K562 (cell line): ENCODE data around the gene ESRRG.

Experiments used
- ARID2 ChIP-seq: fragments of 450-650 bp; IDR thresholded peaks from 2 replicates; pipeline ENCODE4 v1.6.1; 2017; ENCODE audit warnings: antibody characterized with exemption, mild to moderate bottlenecking
- CTCF ChIP-seq, 3 experiments: IDR thresholded peaks in 2 of 3; conservative IDR thresholded peaks in 1 of 3; 2 replicates each; pipeline ENCODE4 v1.5.1; 2011 to 2012; ENCODE audit warnings: low read length in 3 of 3, mild to moderate bottlenecking in 3 of 3, control low read depth in 2 of 3, improper control_type of control experiment in 1 of 3, inconsistent platforms in 1 of 3, low read depth in 1 of 3, mixed read lengths in 1 of 3, moderate library complexity in 1 of 3; ENCODE audit not compliant: insufficient read depth in 2 of 3
- PHF20 ChIP-seq: fragments of 450-650 bp; IDR thresholded peaks from 2 replicates; pipeline ENCODE4 v1.6.1; 2018; ENCODE audit not compliant: partially characterized antibody
- SAP30 ChIP-seq: fragments of 200-600 bp; sonication (generic); IDR thresholded peaks from 2 replicates; pipeline ENCODE4 v1.6.1; 2012; ENCODE audit warnings: borderline replicate concordance, low read depth, mild to moderate bottlenecking, moderate library complexity, low read length, control low read depth, inconsistent platforms; ENCODE audit not compliant: insufficient read depth, poor library complexity, severe bottlenecking
- TCF7L2 ChIP-seq: fragments of 150-350 bp; IDR thresholded peaks from 2 replicates; pipeline ENCODE4 v1.6.1; 2016; ENCODE audit warnings: low read depth, mild to moderate bottlenecking, low read length, moderate library complexity
- ZBTB11 ChIP-seq, 3 experiments: fragments of 200-800 bp in 1 of 3; fragments of 250-450 bp in 1 of 3; fragments of 450-650 bp in 1 of 3; sonication (Bioruptor Pico) in 1 of 3; sonication (Bioruptor generic) in 1 of 3; formaldehyde crosslinking in 1 of 3; IDR thresholded peaks; 2 replicates each; pipeline versions ENCODE4 v1.6.1 to v1.8.0; 2016 to 2022; ENCODE audit warnings: mild to moderate bottlenecking in 2 of 3, missing genetic modification characterization in 2 of 3, missing compliant biosample characterization in 1 of 3, moderate library complexity in 1 of 3
- ZBTB8A ChIP-seq: fragments of 450-650 bp; IDR thresholded peaks from 2 replicates; pipeline ENCODE4 v1.6.1; 2018; ENCODE audit warnings: mild to moderate bottlenecking, moderate library complexity; ENCODE audit not compliant: partially characterized antibody
- ZBTB9 ChIP-seq: fragments of 450-650 bp; formaldehyde crosslinking; IDR thresholded peaks from 2 replicates; pipeline ENCODE4 v1.4.0; 2020; ENCODE audit warnings: mild to moderate bottlenecking, moderate library complexity
- ZFP36 ChIP-seq: fragments of 150-350 bp; IDR thresholded peaks from 2 replicates; pipeline ENCODE4 v1.6.1; 2018; ENCODE audit warnings: low read length, low read depth; ENCODE audit not compliant: partially characterized antibody
- ZNF354B ChIP-seq: fragments of 250-450 bp; sonication (Bioruptor Pico); IDR thresholded peaks from 2 replicates; pipeline ENCODE4 v1.4.0; 2020
- TF ChIP-seq, protein P1 (sequence below): sonication (generic); formaldehyde crosslinking; IDR thresholded peaks from 2 replicates; pipeline ENCODE4 v1.8.0; 2022; ENCODE audit warnings: mild to moderate bottlenecking, low read depth, missing genetic modification reagents
- TF ChIP-seq, protein P2 (sequence below): fragments of 250-450 bp; sonication (Bioruptor Pico); IDR thresholded peaks from 2 replicates; pipeline ENCODE4 v1.5.0; 2021
- TF ChIP-seq, protein P3 (sequence below), 2 experiments: IDR thresholded peaks; 2 replicates each; pipeline ENCODE4 v1.6.1; 2012; ENCODE audit warnings: improper control_type of control experiment in 2 of 2, low read depth in 2 of 2, low read length in 2 of 2, borderline replicate concordance in 1 of 2

- TF ChIP-seq CTCF (IDR thresholded peaks at IDR 0.05 in 2 of 3, conservative IDR thresholded peaks at IDR 0.05 in 1 of 3; ENCODE audit: insufficient read depth in 2 of 3, low read depth in 1 of 3, low read length in 3 of 3) (no peak), SAP30 (no peak), PHF20 (no peak), ARID2 (no peak), ZFP36 (no peak), ZNF354B (no peak), ZBTB11 (CRISPR knock-in tag; IDR thresholded peaks at IDR 0.05) (no peak), ZBTB8A (no peak), ZBTB9 (CRISPR knock-in tag) (no peak), TCF7L2 (no peak)
- TF ChIP-seq, protein P1, sequence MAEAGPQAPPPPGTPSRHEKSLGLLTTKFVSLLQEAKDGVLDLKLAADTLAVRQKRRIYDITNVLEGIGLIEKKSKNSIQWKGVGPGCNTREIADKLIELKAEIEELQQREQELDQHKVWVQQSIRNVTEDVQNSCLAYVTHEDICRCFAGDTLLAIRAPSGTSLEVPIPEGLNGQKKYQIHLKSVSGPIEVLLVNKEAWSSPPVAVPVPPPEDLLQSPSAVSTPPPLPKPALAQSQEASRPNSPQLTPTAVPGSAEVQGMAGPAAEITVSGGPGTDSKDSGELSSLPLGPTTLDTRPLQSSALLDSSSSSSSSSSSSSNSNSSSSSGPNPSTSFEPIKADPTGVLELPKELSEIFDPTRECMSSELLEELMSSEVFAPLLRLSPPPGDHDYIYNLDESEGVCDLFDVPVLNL: no peak
- TF ChIP-seq, protein P2, sequence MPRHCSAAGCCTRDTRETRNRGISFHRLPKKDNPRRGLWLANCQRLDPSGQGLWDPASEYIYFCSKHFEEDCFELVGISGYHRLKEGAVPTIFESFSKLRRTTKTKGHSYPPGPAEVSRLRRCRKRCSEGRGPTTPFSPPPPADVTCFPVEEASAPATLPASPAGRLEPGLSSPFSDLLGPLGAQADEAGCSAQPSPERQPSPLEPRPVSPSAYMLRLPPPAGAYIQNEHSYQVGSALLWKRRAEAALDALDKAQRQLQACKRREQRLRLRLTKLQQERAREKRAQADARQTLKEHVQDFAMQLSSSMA: no peak
- TF ChIP-seq, protein P3, sequence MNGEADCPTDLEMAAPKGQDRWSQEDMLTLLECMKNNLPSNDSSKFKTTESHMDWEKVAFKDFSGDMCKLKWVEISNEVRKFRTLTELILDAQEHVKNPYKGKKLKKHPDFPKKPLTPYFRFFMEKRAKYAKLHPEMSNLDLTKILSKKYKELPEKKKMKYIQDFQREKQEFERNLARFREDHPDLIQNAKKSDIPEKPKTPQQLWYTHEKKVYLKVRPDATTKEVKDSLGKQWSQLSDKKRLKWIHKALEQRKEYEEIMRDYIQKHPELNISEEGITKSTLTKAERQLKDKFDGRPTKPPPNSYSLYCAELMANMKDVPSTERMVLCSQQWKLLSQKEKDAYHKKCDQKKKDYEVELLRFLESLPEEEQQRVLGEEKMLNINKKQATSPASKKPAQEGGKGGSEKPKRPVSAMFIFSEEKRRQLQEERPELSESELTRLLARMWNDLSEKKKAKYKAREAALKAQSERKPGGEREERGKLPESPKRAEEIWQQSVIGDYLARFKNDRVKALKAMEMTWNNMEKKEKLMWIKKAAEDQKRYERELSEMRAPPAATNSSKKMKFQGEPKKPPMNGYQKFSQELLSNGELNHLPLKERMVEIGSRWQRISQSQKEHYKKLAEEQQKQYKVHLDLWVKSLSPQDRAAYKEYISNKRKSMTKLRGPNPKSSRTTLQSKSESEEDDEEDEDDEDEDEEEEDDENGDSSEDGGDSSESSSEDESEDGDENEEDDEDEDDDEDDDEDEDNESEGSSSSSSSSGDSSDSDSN (IDR thresholded peaks at IDR 0.05; ENCODE audit: borderline replicate concordance in 1 of 2, low read depth in 2 of 2, low read length in 2 of 2): no peak
These were observed 167.6 kb downstream of the ESRRG start for GRCh38 chr1:216555653-216556052.
